Femur (tissue), 1 donor: ENCODE measurements around the gene ANXA4.
"Not testable (repeated sequence)": the region's sequence is repeated elsewhere in the genome, so short reads cannot be mapped to it uniquely, and the experiment has no call there.

ENCODE experiments used
- DNase-seq: peaks from one replicate; pipeline ENCODE4 v3.0.0-alpha.2; 2017

Gene ANXA4

DNA sequence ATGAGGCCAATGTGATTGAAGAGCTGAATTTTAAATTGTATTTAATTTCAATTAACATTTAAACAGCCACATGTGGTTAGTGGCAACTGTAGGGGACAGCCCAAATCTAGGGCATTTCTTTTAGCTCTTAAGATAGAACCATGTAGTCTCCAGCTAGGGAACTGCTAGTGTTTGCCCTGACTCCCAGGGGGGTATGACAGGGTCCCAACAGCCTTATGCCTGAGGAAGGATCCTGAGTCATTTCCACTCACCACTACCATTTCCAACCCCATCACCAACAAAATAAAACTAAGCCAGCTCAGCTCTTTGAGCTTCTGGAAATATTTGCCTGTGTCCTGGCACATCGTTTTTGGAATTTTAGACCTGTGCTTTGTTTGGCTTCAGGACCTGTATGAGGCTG lies 73.8 kb downstream of the ANXA4 start:
- no peak for DNase-seq

DNA sequence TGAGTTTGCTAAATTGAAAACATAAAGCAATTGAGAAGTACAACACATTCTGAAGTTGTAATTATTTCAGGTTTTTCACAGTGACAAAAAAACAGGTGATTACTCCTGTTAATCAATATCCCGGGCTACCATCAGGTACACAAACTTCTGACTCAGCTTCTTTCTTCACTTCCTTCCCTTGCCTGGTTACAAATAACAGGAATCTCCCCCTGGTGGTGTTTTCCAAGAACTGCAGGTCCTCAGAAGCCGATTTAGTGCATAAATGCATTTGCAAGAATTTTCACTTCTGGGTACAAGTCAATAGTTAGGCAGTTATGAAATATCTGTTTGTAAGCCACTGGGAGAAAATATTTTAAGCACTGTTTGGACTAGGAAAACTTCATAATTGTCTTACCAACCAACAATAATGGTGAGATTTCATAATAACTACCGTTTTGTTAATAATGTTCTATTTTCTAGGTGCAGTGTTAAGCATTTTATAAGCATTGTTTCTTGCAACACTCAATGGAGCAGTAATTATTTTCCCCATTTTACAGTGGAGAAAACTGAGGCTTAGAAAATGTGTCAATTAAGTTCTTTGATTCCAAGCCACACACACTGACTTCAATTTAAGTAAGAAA lies 75.1 kb downstream of the ANXA4 start:
- DNase-seq = peak; percentile 80

DNA sequence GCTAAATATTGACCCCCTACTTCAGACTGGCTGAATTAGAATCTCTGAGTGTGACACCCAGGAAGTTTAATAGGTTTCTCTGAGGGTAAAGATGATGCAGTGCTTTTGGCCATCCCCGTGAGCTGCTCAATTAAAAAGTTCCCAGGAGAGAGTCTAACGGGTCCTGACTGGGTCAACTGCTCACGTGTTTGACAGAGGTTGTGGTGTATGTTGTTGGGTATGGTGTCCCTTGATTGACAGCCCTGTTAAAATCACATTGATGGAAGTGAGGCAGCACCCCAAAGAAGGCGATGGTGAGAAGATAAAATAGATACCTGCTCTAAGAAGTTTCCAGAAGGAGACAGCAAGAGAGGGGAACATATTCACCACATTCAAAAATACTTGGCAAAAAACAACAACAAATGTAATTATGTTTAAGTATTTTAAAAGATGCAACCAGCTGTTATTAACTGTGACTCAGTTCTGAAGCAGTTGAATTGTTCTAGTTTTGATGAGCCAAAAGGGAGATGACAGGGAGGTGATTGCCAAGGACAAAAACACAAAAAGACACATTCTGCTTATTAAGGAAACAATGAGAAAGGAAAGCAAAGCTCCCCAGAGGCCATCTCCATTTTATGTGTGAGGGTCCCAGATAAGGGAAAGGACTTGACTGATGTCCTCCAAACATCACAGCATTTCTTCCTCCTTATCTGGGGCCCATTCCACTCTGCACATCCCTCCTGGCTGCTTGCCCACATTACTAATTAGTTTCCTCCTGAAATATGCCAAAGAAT lies 76.0 kb downstream of the ANXA4 start:
- DNase-seq = no peak

DNA sequence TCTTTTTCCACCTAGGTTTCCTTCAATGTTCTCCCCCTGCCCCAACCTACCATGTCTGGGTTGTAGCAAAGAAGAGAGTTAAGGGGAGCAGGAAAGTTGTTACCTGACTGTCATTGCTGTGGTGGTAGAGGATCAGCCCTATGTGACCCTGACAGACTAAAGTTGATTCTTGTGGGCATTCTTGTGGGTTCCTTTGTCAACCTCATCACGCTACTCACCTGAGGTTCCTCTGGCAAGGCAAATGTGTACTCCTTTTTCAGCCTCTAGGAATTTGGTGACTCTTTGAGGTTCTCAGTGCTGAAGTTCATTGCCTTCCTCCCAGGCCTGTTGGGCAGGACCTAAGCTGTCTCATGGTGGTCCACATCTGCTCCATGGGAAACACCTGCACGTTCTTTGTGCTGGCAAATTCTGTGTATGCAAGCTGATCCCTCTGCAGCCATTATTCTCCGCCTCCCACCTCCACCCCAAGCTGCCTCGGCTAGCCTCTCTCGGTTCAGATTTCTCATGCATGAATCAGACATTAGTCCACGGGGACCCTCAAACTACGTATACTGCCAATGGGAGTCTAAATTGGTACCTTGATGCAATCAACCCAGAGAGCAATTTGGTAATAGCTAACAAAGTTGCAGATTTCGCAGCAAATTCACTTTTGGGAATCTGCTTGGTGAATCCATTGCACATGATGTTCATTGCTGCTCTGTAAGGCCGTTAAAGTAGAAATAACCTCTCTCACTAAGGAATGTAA lies 86.0 kb downstream of the ANXA4 start:
- DNase-seq = no peak

DNA sequence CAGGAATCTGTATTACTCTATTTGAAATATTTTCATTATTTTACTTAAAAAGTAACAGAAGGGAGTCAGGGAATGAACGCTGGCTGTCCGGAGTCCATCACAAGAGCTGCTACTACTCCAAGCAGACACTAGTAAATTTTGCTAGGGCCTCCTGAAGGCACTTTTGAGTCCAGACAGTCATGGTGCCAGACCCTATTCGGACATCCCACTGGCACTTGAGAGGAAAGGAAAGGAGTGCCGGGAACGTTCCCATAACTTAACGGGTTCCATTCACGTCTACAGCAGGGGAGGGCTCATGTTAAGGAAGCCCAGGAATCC lies 87.0 kb downstream of the ANXA4 start:
- DNase-seq = no peak

DNA sequence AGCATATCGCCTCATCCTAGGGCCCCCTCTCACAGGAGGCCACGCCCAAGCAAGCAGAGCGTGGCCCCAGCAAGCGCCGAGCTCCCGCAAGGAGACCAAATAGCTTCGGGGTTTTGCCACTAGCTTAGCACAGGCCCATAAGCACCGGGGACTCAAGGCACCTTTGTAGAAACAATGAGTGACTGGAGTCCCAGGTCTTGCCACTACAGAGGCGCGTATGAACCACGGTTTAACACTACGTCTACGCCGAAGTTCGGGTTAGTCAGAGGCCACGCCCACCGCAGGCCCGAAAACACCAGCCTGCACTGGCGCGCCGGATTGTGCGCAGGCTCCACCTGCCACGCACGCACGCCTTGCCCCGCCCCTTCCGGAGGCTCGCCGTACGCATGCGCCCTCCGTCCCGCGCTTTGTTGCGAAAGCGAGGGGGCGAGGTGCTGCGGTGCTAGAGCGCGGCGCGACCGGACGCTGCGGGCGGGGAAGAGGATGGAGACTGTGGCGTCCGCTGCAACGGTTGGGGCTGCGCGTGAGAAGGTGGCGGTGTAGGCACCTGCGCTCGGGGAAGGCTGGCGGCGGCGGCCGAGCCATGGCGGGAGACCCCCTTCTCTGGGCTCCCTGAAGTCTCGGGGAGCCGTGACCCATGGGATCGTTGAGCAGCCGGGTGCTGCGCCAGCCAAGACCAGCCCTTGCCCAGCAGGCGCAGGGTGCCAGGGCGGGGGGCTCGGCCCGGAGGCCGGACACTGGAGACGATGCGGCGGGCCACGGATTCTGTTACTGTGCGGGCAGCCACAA lies 87.5 kb downstream of the ANXA4 start, which contains the start of gene GMCL1:
GMCL1 (plus strand) TSS at position 405 of the 789 bp plus-strand sequence; CDS start at position 638, 233 bp downstream.
- peak; percentile 99 for DNase-seq

DNA sequence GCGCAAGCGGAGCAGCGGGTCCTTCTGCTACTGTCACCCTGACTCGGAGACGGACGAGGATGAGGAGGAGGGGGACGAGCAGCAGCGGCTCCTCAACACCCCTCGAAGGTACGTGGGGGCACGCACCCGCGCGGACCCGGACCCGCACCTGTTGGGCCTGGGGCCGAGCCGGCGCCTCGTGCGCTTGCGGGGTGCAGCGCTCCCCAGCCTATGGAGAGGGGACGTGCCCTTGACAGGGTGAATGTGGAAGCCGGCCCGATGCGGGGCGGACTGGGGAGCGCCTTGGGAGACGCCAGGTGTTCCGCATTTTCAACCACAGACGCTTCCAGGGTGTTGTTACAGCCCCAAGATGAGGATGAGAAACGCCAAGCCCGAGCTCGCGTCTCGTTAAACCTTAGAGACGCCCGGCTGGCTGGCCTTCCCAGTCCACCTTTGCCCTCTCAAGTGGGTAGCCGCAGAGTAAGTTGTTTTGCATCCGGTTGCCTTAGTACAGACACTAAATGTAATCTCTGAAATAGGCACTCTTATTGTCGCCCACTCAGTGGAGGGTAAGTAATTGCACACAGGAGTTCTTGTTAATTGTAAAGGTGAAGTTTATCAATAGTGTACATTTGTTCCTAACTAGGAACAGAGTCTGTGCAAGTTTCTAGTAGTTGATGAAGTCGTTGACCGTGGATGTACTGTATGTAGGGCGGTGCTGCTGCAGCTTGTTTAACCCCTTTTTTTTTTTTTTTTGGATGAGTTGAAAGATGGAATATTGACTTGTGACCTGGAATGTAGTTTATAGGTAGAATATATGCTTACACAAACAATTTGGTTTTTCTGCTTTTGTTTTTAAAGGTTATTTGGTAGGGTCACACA lies 88.3 kb downstream of the ANXA4 start:
- DNase-seq = peak; percentile 49

DNA sequence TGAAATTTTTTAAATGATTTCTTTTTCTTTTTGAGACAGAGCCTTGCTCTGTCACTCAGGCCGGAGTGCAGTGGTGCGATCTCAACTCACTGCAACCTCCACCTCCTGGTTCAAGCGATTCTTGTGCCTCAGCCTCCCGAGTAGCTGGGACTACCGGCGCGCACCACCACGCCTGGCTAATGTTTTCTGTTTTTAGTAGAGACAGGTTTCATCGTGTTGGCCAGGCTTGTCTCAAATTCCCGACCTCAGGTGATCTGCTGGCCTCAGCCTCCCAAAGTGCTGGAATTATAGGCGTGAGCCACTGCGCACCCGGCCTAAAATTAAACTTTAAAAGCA lies 88.9 kb downstream of the ANXA4 start:
- not testable (repeated sequence) for DNase-seq

DNA sequence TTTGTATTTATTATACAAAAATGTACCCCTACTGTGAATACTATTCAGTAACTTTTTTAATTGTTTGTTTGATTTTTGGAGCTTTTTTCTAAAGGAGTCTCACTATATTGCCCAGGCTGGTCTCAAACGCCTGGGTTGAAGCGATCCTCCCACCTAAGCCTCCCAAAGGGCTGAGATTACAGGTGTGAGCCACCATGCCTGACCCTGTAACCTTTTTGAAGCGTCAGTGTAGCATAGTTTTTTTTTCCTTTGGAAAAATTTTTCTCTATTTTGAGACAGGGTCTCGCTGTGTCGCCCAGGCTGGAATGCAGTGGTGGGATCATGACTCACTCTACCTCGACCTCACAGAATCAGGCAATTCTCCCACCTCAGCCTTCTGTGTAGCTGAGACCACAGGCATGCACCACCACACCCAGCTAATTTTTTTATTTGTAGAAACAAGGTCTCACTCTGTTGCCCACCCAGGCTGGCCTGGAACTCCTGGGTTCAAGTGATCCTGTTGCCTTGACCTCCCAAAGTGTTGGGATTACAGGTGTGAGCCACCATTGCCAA lies 89.5 kb downstream of the ANXA4 start:
- no peak for DNase-seq

DNA sequence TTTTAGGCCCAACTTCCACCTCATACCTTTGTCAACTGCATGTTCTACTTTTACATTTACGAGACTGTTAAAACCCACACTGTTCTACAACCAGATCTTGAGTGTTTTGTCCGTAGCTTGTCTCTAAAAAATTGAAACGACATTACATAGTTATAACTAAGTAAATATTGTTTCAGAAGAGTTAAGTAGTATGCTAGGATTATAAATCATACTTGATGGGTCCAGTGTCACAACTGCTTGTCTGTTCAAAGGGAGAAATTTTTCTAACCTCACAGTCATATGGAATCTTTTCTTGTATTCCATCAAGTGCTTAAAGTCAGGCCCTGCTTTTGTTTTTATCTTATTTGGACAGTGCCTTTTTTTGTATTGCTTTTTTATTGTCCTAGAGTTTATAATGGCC lies 91.8 kb downstream of the ANXA4 start:
- no peak for DNase-seq

DNA sequence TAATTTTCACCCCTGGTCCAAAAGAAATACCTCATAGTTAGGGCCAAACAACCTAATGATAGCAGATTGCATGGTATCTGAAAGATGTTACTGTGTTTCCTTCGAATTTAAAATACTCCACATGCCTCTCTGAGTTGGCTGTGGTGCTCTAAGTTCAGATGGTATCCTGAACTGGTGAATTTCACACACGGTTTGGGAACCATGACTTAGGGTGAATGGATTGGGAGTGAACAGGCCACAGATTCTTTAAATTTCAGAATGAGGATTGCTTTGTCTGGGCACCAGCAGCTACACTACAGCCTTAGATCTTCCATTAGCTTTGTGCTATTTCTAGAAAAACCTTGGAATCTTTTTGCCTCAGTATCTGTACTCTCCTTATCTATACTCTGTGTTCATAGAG lies 93.7 kb downstream of the ANXA4 start:
- DNase-seq = no peak

DNA sequence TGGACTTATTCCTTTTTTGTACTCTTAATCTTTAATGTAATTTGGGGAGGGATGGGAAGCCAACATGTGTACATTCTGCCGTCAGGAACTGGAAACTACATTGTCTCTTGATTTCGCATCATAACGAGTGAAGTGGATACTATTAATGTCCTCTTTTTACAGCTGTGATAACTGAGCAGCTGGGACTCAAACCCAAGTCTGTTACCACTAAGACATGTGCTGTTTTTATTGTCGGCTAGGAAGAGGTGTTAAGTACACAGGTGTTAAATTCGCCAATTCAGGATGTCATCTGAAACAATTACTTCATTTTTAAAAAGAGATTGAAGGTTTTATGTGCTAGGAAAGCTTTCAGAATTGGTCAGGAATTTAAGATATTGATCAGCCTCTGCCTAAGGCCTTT lies 94.4 kb downstream of the ANXA4 start:
- DNase-seq = no peak

DNA sequence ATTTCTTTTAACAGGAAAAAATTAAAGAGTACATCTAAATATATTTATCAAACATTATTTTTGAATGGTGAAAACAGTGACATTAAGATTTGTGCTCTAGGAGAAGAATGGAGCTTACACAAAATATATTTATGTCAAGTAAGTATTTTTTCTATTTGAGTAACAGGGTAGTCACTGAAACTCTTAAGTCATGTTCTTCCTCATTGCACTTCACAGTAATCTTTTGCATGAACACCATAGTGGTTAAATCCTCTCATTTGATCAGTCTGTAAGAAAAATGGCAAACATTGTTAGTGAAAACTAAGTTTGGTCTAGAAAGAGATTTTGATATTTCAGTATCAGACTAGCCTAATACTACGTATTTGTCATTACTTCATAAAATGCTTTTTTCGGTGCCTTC lies 95.6 kb downstream of the ANXA4 start:
- DNase-seq = no peak

DNA sequence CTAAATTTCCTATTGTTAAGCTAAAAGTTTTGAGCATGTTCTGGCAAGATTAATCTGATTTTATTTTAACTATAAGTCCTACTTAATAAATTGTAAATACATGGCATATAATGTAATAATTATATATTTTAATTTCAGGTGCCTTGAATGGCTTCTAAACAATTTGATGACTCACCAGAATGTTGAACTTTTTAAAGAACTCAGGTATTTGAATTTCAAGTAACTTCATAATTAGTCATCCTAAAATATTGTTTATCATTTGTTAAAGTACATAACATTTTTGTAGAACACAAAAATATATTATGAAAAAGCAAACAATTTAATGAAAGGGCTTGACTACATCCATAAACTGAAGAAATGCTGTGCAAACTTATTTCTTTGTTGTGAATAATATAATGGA lies 102.1 kb downstream of the ANXA4 start:
- DNase-seq = no peak

DNA sequence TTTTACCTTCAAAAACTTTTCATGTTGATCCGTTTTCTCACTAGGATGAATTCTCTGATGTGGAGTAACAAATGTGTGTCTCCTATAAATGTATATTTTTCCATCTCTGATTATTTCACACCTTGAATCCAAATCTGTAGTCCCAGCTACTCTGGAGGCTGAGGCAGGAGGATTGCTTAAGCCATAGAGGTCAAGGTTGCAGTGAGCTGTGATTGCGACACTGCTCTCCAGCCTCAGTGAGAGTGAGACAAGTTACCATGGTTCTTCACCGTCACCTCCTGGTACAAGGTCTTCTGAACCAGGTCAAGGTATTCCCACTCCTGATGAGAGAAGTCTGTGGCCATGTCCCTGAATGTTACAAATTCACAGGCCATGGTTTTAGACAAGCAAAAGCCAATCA lies 102.6 kb downstream of the ANXA4 start:
- DNase-seq = no peak

DNA sequence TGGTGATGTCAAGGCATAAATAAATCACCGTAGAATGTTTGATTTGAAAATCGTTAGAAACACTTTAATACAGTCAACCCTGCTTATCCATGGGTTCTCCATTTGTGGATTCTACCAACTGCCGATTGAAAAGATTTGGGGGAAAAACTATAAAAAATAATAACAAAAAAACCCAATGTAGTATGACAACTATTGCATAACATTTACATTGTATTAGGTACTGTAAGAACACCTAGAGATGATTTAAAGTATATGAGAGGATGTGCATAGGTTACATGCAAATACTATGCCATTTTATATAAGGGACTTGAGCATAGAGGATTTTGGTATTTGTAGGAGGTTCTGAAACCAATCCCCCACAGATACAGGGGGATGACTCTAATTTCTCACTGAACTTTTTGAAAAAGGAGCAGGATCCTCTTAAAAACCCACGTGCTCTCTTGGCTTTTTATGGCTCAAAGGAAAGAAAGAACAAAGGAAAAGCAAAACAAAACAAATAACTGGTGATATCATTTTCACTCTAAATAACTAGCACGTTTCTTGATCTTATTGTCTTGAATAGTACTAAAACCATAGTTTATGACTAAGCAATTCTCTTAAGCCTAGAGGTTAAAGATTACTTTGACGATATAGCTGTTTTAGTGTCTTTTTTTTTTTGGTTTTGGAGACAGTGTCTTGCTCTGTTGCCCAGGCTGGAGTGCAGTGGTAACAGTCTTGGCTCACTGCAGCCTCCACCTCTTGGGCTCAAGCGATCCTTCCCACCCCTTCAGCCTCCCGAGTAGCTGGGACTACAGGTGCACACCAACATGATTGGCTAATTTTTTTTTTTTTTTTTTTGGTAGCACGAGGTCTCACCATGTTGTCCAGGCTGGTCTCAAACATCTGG lies 104.5 kb downstream of the ANXA4 start:
- no peak for DNase-seq

DNA sequence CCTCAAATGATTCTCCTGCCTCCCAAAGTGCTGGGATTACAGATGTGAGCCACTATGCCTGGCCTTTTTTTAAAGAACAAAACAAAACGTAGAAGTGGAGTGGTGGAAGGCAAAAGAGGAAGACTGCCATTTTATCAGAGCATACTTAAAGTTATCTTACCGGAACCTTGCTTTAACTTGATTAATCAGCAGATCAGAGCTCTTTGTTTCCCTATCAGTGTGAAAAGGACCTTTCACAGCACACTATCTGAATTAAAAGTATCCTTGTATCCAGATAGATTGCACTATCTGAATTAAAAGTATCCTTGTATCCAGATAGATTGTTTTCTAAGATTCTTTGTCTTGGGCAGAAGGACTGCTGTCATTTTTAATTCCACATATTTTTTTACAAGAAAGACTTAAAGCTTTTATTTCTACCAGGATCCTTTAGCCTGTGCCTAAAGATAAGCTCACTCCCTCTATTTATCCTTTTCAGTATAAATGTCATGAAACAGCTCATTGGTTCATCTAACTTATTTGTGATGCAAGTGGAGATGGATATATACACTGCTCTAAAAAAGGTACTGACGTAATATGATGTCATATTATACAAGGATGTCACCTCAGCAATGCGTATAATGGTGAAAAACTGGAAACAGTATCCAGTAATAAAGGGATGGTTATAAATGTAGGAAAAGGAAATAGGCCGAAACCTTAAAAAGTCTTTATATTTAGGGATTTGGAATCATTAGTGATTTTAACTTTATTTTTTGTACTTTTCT lies 105.3 kb downstream of the ANXA4 start:
- no peak for DNase-seq

DNA sequence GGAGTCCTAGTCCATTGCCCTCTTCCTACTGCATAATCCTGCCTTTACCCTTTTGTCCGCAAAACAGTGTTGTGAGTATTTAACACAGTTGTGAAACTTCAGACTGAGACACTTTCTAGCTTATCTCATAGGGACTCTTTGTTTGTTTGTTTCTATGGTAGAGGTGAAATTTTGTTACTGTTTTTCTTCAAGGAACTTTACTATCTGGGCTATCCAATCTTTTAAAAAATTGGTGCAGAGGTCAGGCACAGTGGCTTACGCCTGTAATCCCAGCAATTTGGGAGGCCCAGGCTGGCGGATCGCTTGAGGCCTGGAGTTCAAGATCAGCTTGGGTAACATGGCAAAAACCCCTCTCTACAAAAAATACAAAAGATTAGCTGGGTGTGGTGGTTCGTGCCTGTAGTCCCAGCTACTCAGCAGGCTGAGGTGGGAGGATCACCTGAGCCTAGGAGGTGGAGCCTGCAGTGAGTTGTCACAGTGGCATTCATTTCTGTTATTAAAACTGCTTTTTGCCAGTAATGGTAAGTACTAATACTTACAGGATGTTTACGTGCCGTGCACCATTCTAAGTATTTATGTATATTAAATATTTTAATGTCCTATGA lies 106.4 kb downstream of the ANXA4 start:
- no peak for DNase-seq

DNA sequence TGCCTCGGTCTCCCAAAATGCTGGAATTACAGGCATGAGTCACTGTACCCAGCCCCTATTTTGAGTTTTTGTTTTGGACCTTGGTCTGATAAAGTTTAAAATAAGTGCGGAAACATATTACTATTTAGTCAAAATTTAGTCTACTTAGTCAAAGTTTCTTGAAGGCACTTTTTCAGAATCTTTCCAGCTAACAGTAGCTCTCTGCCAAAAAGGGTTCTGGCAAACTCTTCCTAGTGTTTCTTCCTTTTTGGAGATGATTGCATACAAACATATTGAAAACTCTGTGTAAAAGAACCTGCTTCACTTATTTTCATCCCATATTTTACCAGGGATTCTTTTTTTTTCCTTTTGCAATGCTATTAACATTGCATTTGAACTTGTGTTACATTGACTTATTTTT lies 116.3 kb downstream of the ANXA4 start:
- no peak for DNase-seq

DNA sequence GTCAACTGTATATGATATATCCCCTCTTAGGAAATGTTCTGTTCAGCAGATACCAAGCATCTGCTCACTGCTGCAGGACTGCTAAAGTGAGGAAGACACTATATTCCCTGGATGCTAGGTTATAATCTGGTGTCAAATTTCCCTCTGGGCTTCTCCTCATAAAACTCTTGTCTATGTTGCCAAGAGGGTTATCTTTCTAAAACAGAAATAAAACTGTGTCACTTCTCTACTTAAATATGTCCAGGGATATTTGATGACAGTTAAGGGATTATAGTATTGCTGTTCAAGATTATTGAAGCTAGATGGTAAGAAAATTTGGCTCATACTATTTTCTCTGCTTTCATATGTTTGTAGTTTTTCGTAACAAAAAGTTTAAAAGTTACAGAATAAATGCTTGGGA lies 121.4 kb downstream of the ANXA4 start:
- DNase-seq = no peak
